Activated naive CD4-positive, alpha-beta T cell treated with Interleukin-2 at 50 U/mL for 16 hours (primary cell): ENCODE data around the gene CCDC167.
A peak's percentile ranks its signal among the peaks of the same experiment; 100 is the strongest.
"Not testable (repeated sequence)": the region's sequence is repeated elsewhere in the genome, so short reads cannot be mapped to it uniquely, and the experiment has no call there.

ENCODE experiments used
- DNase-seq: peaks from one replicate; pipeline ENCODE4 v3.0.0-alpha.2; 2020

The CCDC167 gene

DNA sequence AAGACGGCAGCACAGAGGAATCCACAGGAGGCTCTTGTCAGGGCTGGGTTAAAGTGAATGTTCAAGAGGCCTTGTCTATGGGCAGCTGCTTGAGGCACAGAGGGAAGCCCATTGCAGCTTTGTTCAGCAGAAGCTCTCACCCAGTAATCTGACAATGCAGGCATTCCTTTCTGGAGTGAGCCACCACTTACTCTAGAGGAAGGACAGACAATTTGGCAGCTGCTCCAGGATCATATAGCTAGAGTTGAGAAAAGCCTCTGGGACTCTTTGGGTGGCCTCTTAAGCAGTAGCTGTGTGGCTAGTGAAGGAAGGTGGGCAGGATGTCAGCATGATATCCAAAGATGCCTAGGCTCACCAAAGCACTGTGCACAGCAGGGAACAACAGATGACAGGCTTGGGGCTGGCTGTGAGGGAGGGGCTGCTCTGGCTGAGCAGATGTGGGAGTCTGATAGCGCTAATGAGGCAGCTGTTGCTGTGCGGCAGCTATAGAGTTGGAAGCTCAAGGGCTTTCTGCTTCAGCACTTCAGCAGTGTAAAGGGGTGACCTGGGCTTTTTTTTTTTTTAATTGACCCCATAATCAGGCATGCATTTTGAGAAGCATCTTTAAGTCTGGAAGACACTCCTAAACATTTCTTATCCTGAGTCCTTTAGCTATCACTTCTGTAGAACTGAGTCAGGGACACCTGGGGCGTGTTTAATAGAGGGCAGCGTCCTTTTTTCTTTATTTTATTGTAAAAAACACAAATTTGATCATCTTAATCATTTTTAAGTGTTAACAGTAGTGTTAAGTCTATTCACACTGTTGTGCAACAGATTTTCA is 39.5 kb downstream of the CCDC167 start:
- DNase-seq = no peak

GRCh38 chr6:37456816-37457560 is 42.7 kb downstream of the CCDC167 start:
- no peak for DNase-seq

GRCh38 chr6:37456126-37456525 is 43.6 kb downstream of the CCDC167 start:
- DNase-seq = no peak

DNA sequence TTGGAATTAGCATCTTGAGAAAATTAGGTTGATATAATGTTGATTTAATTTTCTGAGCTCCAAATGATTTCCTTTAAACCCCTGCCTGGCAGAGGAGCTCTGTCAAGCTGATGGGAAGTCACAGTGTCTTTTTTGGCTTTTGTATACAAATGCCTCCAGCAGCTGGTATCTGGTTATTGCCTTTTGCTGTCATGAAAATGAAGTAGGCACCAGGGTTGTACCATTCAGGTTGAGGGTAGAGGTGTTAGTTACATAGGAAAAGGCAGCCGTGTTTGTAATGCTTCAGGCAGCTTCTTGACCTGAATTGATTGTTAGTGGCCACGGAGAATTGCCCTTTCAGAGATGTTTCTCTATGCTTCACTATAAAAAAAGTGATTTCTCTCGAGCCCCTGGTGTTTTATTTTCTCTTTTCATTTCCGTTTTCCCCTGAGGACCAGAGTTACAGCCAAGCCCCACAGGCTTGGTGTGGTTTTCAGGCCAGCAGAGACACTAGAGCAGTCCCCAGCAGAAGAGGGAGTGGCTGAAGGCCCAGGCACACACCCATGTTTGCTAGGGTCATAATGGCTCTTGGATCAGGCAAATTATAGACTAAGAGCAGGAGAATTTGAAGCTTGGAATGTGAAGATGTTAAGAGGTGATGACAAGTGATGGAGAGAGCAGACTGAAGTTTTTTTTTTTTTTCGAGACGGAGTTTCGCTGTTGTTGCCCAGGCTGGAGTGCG is 45.1 kb downstream of the CCDC167 start:
- DNase-seq = no peak

GRCh38 chr6:37452522-37452921 is 47.2 kb downstream of the CCDC167 start:
- no peak for DNase-seq

DNA sequence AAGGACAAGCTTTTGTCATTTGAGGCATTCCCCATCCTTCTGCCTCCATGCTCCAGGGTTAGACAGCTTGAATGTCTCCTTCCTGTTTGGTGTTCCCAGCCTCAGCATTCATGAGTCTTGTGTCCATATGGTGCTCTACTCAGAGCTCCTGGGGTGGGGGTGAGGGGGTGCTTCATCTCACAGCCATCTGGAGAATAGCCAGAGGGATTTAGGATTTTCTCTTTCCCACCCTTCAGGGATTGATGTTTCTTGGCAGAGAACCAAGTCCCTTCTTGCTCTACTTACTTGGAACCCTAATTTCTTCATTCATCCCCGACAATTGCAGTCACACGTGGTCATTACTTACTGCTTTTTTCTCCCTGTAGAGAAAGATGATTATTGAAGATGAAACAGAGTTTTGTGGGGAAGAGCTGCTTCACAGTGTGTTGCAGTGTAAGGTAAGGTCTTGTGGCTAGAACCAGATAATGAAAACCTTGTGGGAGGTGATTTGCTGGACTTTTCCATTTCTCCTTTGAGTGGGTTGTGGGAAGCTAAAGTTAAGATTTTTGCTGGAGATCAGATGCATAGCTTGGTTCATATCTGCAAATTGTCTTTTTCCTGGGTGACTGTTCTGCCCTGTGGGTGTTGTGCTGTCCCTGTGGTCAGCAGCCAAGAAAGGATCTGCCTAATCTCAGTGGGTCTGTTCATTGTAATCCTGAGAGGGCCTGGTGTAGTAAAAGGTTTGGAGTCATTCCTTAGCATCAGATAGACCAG is 48.1 kb downstream of the CCDC167 start:
- DNase-seq = no peak

DNA sequence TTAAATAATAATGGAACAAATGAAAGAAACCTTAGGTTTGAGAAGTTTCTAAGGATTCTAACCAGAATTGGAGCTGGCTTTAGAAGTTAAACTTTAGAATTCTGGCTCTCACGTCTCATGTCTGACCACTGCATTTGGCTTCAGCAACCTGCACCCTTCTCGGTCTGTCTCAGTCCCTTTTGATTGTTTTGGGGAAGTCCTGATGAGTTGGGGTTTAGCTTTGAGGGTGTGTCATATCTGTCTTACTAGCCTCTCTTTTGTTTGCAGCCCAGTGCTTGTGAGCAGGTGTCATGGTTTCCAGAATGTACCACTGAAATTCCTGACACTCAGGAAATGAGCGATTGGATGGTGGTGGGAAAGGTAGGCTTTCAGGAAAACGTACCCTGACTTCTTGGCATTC is 49.7 kb downstream of the CCDC167 start:
- no peak for DNase-seq

GRCh38 chr6:37443216-37443542 is 56.5 kb downstream of the CCDC167 start:
- not testable (repeated sequence) for DNase-seq

- DNase-seq = no peak
Observed at GRCh38 chr6:37442416-37443215, 57.1 kb downstream of the CCDC167 start.

- no peak for DNase-seq
Observed at GRCh38 chr6:37441651-37442050, 58.0 kb downstream of the CCDC167 start.

- no peak for DNase-seq
Observed at GRCh38 chr6:37438930-37439329, 60.8 kb downstream of the CCDC167 start.

GRCh38 chr6:37435816-37436215 is 63.9 kb downstream of the CCDC167 start:
- DNase-seq = no peak

DNA sequence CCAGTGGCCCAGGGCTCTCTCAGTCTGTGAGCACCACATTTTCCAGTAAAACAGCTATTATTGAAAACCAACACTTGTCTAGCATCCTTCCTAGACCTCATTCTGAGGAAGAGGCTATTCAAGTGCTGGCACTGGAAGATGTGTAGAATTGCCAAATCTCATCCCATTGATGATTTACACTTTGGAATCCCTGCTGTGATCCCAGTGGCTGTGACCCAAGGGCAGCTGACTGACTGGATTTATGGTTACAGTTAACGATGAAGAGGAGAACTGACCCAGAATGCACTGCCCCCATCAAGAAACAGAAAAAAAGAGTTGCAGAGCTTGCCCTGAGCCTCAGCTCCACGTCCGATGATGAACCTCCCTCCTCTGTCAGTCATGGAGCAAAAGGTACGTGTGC is 64.3 kb downstream of the CCDC167 start:
- no peak for DNase-seq

DNA sequence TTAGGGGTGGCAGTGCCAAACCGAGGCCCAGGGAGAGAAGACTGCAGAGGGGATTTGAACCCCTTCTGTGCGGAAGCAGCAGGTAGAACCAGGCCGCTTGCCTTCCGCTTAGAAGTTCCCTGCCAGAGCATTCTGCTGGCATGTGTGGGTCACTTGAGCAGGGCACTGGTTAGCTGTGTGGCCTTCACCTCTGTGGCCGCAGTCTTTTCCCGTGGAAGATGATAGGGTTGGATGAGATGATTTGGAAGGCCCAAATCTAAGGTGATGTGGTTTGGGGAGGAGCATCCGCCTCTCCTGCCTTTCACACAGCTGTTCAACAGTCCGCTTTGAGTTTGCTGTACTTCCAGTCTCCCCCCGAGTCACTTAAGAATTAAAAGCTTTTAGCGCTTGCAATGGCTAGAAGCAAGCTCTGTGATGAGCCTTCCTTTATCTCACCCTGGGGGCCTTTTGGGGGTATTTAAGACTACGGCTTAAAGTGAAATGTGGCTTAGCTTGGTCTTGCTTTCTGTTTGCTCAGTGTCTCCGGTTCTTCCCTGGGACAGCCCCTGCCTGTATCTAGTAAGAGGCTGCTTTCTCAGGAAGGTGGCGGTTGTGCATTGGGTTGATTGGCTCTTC is 65.9 kb downstream of the CCDC167 start:
- DNase-seq = peak; percentile 57
